MCF 10A (cell line): Measurements from ENCODE around the gene TTYH1. TPM values are rescaled to one million over a fixed set of nuclear protein-coding genes. Genes with fewer than 3 reads are reported as not detected.

ENCODE experiments used
- BruUV-seq: library from RNA; stranded (reverse); fragments of 400-500 nt; replicated peaks from 2 replicates; lab custom pipeline; 2021; lab: Mats Ljungman, UMichigan
- CTCF ChIA-PET: fragments of 300-600 bp; sonication (Branson Sonifier 250); formaldehyde crosslinking; extraction: SDS; loops from one replicate; lab custom pipeline; 2021; ENCODE audit warnings: antibody characterized with exemption, inconsistent platforms; lab: Yijun Ruan, JAX
- POLR2A ChIA-PET: fragments of 300-600, 350-650 bp; sonication (Branson Sonifier 250); formaldehyde crosslinking; extraction: SDS; loops from one replicate; lab custom pipeline; 2020; ENCODE audit warnings: antibody characterized with exemption, inconsistent platforms; lab: Yijun Ruan, JAX
- DNase-seq: peaks from one replicate; pipeline ENCODE4 v3.0.0-alpha.2; 2018; ENCODE audit not compliant: unreplicated experiment
- H3K27ac Mint-ChIP-seq: one replicate; pipeline ENCODE4 v1.8.0; 2022; ENCODE audit warnings: mild to moderate bottlenecking, low read depth, mixed read lengths; ENCODE audit not compliant: unreplicated experiment
- H3K27me3 Mint-ChIP-seq: one replicate; pipeline ENCODE4 v1.8.0; 2022; ENCODE audit warnings: mixed read lengths; ENCODE audit not compliant: insufficient read depth, unreplicated experiment
- H3K36me3 Mint-ChIP-seq: one replicate; pipeline ENCODE4 v1.8.0; 2022; ENCODE audit warnings: mild to moderate bottlenecking, moderate library complexity, mixed read lengths; ENCODE audit not compliant: insufficient read depth, unreplicated experiment
- H3K4me1 Mint-ChIP-seq: one replicate; pipeline ENCODE4 v1.8.0; 2022; ENCODE audit warnings: mixed read lengths; ENCODE audit not compliant: insufficient read depth, unreplicated experiment
- H3K4me3 Mint-ChIP-seq: one replicate; pipeline ENCODE4 v1.8.0; 2022; ENCODE audit warnings: mild to moderate bottlenecking, moderate library complexity, mixed read lengths; ENCODE audit not compliant: unreplicated experiment
- H3K9me3 Mint-ChIP-seq: one replicate; pipeline ENCODE4 v1.8.0; 2022; ENCODE audit warnings: mixed read lengths; ENCODE audit not compliant: unreplicated experiment
- intact Hi-C: fragments of 100-400 bp; cut with micrococcal nuclease; formaldehyde crosslinking; loops from 2 replicates; pipeline ENCODE4 v1.14.1; 2022
- total RNA-seq: library from RNA; stranded (reverse); gene quantifications from 2 replicates; pipeline ENCODE4 v1.2.3, GENCODE V29; 2022
- TF ChIP-seq, protein P1 (sequence below): fragments of 200-600 bp; IDR thresholded peaks from one replicate; pipeline ENCODE4 v1.8.0; 2022; ENCODE audit warnings: antibody characterized with exemption, mild to moderate bottlenecking; ENCODE audit not compliant: unreplicated experiment

Gene TTYH1
- total RNA-seq, 1 experiment from 2014 or later: not detected

DNA sequence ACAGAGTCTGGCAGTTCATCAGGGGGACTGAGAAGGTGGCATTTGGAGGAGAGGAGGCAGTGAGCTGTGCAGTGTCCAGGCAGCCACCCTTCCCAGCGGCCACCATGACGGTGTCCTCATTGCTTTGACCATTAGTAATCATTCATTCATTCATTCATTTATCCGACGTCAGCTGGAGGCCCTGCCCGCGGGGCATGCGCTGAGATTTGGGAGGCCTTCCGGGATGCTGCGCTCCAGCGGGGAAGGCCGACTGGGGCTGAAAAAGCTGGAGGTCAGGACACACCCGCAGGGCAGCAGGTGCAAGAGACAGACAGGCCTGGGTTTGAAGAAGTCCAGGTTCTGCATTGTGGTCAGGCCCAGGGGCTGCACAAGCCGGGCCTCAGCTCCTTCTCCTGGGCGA, 8.9 kb downstream of the TTYH1 start:
- DNase-seq: no peak
- TF ChIP-seq, protein P1, sequence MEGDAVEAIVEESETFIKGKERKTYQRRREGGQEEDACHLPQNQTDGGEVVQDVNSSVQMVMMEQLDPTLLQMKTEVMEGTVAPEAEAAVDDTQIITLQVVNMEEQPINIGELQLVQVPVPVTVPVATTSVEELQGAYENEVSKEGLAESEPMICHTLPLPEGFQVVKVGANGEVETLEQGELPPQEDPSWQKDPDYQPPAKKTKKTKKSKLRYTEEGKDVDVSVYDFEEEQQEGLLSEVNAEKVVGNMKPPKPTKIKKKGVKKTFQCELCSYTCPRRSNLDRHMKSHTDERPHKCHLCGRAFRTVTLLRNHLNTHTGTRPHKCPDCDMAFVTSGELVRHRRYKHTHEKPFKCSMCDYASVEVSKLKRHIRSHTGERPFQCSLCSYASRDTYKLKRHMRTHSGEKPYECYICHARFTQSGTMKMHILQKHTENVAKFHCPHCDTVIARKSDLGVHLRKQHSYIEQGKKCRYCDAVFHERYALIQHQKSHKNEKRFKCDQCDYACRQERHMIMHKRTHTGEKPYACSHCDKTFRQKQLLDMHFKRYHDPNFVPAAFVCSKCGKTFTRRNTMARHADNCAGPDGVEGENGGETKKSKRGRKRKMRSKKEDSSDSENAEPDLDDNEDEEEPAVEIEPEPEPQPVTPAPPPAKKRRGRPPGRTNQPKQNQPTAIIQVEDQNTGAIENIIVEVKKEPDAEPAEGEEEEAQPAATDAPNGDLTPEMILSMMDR: no peak
- Mint-ChIP-seq H3K4me1 (no peaks in the 10 kb centered on the region), H3K27me3 (peaks cover 13% of the 10 kb centered on the region), H3K27ac (no peak overlapping the region), H3K9me3 (no peaks in the 10 kb centered on the region), H3K36me3 (peaks cover 5% of the 10 kb centered on the region), H3K4me3 (no peak overlapping the region)
- BruUV-seq: no TSS peak
- intact Hi-C loops: no loop called here
- ChIA-PET POLR2A (no interaction called here), CTCF (no interaction called here)

DNA sequence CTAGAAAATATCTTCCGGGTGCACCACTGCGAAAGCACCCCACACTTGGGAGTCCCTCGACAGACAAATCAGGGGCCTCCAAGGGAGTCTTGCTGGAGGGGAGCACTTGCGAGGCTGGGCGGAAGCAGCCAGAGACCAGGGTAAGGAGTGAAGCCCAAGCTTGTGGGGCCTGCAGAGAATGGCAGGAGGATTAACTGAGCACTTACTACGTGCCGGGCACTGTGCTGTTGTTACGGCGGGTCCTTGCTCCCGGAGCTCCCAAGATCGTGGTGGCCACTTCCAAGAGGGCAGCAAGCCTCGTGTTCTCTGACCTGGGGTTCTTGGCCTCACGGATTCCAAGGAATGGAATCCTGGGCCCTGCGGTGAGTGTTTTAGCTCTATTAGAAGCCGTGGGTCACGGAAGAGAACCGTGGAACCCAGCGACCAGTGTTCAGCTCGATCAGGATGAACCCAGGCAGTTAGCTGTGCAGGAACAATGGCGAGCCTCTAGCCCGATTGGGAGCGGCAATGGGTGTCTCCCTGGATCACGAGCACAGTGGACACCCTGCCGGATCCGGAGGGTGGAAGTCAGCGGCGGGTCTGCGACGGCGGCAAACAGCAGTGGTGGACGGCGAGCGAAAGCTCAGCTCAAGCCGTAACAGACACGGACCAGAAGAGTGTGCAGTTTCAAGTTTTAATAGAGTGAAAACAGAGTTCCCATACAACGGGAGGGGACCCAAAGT, 9.6 kb downstream of the TTYH1 start:
- Mint-ChIP-seq H3K27ac (no peak overlapping the region), H3K9me3 (no peaks in the 10 kb centered on the region), H3K4me3 (no peak overlapping the region), H3K4me1 (no peaks in the 10 kb centered on the region), H3K27me3 (peaks cover 13% of the 10 kb centered on the region), H3K36me3 (peaks cover 8% of the 10 kb centered on the region)
- intact Hi-C loops: no loop called here
- no peak for DNase-seq
- TF ChIP-seq, protein P1: no peak
- CTCF ChIA-PET: no interaction called here
- BruUV-seq: no TSS peak
- POLR2A ChIA-PET: no interaction called here

DNA sequence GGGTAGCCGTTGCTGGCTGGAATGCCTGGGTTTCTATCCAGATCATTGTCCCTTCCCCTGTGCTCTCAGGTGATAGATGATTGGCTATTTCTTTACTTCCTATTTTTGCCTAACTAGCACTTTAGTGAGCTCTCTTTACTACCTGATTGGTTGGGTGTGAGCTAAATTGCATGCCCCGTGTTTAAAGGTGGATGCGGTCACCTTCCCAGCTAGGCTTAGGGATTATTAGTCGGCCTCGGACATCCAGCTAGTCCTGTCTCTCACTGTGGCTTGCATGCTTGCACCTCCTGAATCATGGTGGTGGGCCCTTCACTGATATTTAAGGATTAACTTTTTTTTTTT, 10.1 kb downstream of the TTYH1 start:
- H3K4me3 Mint-ChIP-seq: no peak overlapping the region
- BruUV-seq: no TSS peak
- TF ChIP-seq, protein P1: no peak
- no peaks in the 10 kb centered on the region for H3K9me3 Mint-ChIP-seq
- intact Hi-C loops: no loop called here
- H3K27me3 Mint-ChIP-seq: peaks cover 13% of the 10 kb centered on the region
- no peaks in the 10 kb centered on the region for H3K4me1 Mint-ChIP-seq
- DNase-seq: no peak
- H3K36me3 Mint-ChIP-seq: peaks cover 8% of the 10 kb centered on the region
- POLR2A ChIA-PET: no interaction called here
- CTCF ChIA-PET: no interaction called here
- H3K27ac Mint-ChIP-seq: no peak overlapping the region

DNA sequence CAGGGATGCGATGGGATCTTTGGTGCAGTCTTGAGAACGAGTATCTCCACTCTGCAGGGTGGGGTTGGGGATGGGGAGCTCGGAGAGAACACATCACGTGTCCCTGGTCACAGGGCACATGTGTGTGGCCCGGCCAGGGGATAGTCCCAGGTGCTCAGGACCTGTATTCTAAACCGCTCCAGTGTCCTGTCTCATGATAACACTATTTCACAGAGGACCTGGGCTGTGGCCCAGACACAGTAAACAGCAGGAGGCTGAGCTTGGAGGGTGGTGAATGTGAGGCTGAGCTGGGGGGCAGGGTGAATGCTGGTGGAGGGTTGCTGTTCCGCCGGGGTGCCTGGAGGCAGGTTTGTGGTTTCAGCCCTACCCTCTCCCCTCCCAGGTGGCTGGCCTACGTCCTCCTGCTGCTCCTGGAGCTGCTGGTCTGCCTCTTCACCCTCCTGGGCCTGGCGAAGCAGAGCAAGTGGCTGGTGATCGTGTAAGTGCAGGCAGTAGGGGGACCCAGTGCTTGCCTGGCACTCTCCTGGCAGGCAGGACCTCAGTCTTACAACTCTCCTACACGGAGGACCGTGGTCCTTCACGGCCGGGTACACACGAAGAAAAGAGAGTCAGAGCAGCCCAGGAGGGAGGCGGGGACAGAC, 11.1 kb downstream of the TTYH1 start:
- POLR2A ChIA-PET: no interaction called here
- peaks cover 13% of the 10 kb centered on the region for H3K27me3 Mint-ChIP-seq
- H3K36me3 Mint-ChIP-seq: peaks cover 8% of the 10 kb centered on the region
- H3K4me3 Mint-ChIP-seq: no peak overlapping the region
- TF ChIP-seq, protein P1: no peak
- H3K9me3 Mint-ChIP-seq: no peaks in the 10 kb centered on the region
- H3K27ac Mint-ChIP-seq: no peak overlapping the region
- BruUV-seq: no TSS peak
- CTCF ChIA-PET: no interaction called here
- no peak for DNase-seq
- intact Hi-C loops: no loop called here
- H3K4me1 Mint-ChIP-seq: peaks cover 6% of the 10 kb centered on the region
